Stimulated activated CD4-positive, alpha-beta T cell treated with anti-CD3 and anti-CD28 coated beads, TNF-alpha, amount 100 ng/mL, for 4 hours (primary cell): Measurements from ENCODE around the gene SELENON.

Experiments
- DNase-seq, 3 experiments: peaks; one replicate each; pipeline ENCODE4 v3.0.0-alpha.2; 2020; ENCODE audit warnings: low read depth in 3 of 3

The SELENON gene

GRCh38 chr1:25810341-25811299, 10.6 kb downstream of the SELENON start:
- DNase-seq = peak; percentile 65 to 74 (median 65)

GRCh38 chr1:25811384-25812082, 11.5 kb downstream of the SELENON start:
- no peak for DNase-seq

DNA sequence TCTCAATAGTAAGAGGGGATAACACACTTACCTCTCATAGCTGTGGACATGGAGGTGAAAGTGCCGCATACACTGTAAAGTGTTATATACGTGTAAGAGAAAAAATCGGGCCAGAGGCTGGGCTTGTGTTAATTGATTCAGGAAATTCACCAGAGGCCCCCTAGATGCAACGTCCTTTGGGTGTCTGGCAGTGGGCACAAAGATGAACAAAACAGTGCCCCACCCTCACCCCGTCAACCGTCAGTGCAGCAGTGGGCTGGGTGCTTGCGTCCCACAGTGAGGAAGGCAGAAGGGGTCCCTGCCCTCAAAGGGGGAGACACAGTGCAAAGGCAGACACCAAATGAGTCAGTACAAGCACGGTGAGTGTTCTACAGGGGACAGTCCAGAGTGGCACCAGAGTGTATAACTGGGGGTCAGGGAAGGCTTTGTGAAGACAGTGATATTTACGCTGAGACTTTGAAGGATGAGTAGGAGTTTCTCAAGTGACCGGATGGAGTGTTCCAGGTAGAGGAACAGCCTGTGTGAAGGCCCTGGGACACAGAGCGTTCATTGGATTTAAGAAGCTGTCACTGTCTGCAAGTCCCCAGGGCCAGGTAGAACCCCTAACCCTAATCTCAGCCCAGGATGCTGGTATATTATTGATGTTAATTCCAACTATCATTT, 13.2 kb downstream of the SELENON start:
- no peak for DNase-seq

GRCh38 chr1:25813734-25814471, 13.9 kb downstream of the SELENON start:
- DNase-seq = no peak

DNA sequence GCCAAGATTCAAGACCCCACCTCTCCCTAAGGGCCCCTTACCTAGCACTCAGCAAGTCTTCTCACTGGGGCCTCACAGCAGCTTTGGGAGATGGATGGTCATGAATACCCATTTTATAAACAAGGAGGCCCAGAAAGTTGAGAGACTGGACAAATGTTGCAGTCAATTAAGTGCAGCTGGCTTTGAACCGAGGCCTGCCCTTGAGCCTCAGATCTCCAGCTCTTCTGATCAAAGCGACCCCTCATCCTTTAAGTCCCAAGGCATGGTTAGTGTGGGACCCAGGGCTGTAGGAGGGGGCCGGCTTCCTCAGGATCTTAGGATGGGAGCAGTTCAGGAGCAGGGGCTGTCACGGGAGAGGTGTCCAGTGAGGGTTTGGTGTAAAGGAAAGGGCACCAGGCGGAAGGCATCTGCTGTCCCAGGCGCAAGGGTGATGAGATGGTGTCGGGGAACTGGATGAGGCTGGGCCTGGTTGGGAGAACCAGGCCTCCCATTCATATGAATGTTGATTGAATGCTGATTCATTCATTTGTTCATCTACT, 14.6 kb downstream of the SELENON start:
- no peak for DNase-seq

GRCh38 chr1:25815208-25816111, 15.5 kb downstream of the SELENON start:
- DNase-seq = no peak

GRCh38 chr1:25816112-25816718, 16.2 kb downstream of the SELENON start:
- DNase-seq = no peak

GRCh38 chr1:25817840-25818501, 18.0 kb downstream of the SELENON start:
- DNase-seq = no peak

GRCh38 chr1:25818569-25818968, 18.6 kb downstream of the SELENON start:
- no peak for DNase-seq

- DNase-seq = peak; percentile 88 to 90 (median 88)
Observed at GRCh38 chr1:25819491-25820246, 19.7 kb downstream of the SELENON start, which contains the start of gene MTFR1L. Gene MTFR1L (plus strand): TSS chr1:25819954. CDS start chr1:25823105, 3,151 bp downstream.

- DNase-seq = peak; percentile 37 to 47 (median 41)
Observed at GRCh38 chr1:25820247-25821111, 20.5 kb downstream of the SELENON start.

- no peak for DNase-seq
Observed at GRCh38 chr1:25821112-25821476, 21.1 kb downstream of the SELENON start.

DNA sequence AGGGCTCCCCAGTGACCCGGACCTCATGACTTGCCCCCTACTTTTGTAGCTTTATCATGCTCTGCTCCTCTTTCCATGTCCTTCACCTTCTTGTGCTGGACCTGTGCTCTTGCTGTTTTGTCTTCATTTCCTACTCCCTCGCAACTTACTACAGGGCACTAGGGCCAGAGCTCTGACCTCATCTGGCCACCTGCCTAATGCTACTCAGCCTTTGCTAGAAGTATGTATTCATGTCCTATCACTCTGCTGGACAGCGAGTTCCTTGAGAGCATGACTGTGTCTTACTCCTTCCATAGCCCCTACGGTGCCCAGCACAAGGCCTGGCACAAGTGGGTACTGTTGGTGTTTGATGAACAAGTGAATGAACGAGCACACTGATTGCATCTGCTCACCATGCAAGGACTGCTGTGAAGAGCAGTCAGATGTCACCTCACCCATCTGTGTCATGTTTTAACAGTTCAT, 21.7 kb downstream of the SELENON start:
- DNase-seq = no peak

- DNase-seq = no peak
Observed at GRCh38 chr1:25825605-25826004, 25.6 kb downstream of the SELENON start.

DNA sequence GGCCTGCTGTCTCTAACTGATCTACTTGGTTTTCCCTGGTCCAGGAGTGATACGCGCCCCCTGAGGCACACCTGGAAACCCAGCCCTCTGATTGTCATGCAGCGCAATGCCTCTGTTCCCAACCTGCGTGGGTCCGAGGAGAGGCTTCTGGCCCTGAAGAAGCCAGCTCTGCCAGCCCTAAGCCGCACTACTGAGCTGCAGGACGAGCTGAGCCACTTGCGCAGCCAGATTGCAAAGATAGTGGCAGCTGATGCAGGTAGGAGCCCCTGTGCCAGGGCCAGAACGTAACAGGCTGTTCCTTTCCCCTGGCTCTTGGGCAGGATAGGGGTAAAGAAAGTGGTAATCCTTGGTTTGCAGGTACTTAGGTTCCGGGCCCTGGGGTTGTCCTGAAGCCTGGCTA, 26.6 kb downstream of the SELENON start:
- DNase-seq = no peak

DNA sequence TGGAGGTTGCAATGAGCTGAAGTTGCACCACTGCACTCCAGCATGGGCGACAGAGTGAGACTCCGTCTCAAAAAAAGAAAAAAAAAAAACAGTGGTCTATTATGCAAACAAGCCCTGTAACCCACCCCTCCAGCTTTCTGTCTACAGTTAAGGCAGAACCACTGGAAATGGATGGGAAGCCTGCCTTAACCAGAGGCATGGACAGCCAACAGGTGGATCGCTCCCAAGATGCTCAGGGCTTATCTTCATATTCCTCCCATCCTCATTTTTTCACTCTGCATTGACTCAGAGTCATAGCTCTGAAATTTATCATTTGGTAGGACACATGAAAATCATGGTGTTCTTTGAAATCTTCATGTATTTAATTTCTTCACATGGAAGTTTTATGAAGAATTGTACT, 28.5 kb downstream of the SELENON start:
- no peak for DNase-seq

DNA sequence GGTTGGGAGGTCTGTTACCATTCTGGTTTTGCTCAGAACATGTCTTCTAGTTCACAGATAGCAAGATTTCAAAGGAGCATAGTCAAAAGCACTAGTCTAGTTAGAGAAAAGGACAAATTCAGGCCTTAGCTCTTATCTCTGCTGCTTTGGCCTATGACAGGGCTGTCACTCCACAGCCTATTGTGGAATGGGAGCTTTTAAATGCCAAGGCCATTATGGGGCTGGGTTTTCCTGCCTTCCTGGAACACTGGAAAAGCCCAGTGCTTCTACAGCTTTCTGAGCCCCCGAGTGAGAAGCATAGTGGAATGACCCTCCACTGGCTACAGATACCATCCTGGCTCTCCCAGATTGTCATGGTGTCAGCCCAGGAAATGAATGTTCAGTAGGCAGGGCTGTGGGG, 29.1 kb downstream of the SELENON start:
- no peak for DNase-seq
